A673 (cell line): ENCODE results near the gene PCCB. TPM values are rescaled to one million over a fixed set of nuclear protein-coding genes. Genes with fewer than 3 reads are reported as not detected.

Experiments
- BruUV-seq: library from RNA; stranded (reverse); fragments of 400-500 nt; replicated peaks from 2 replicates; lab custom pipeline; 2021; lab: Mats Ljungman, UMichigan
- CTCF ChIA-PET: fragments of 300-600 bp; sonication (Branson Sonifier 250); formaldehyde crosslinking; loops from one replicate; lab custom pipeline; 2022; ENCODE audit warnings: antibody characterized with exemption; lab: Charles Lee
- POLR2A ChIA-PET: fragments of 300-600 bp; sonication (Branson Sonifier 250); formaldehyde crosslinking; loops from one replicate; lab custom pipeline; 2022; ENCODE audit warnings: antibody characterized with exemption; ENCODE audit not compliant: low non-redundant PET; lab: Charles Lee
- DNase-seq: peaks from one replicate; pipeline ENCODE4 v3.0.0-alpha.2; 2015; ENCODE audit warnings: low spot score
- H3K27ac ChIP-seq: fragments of 200-600 bp; sonication (generic); 2 replicates; pipeline ENCODE4 v1.5.1; 2016; ENCODE audit warnings: mixed run types, low read depth, mild to moderate bottlenecking, mixed read lengths, antibody characterized with exemption, low read length; ENCODE audit not compliant: poor library complexity, severe bottlenecking
- H3K27me3 ChIP-seq: fragments of 200-600 bp; sonication (generic); replicated peaks from 2 replicates; pipeline ENCODE4 v1.6.1; 2017; ENCODE audit warnings: mixed run types, low read depth, mild to moderate bottlenecking, mixed read lengths, antibody characterized with exemption, low read length; ENCODE audit not compliant: insufficient read depth, poor library complexity
- H3K36me3 ChIP-seq: fragments of 200-600 bp; sonication (generic); 2 replicates; pipeline ENCODE4 v1.6.1; 2016; ENCODE audit warnings: mixed run types, mild to moderate bottlenecking, mixed read lengths, antibody characterized with exemption, low read length; ENCODE audit not compliant: insufficient read depth, poor library complexity, severe bottlenecking
- H3K4me1 ChIP-seq: fragments of 200-600 bp; sonication (generic); 2 replicates; pipeline ENCODE4 v1.6.1; 2017; ENCODE audit warnings: mixed run types, mild to moderate bottlenecking, mixed read lengths, antibody characterized with exemption, low read length; ENCODE audit not compliant: insufficient read depth, poor library complexity, severe bottlenecking
- H3K4me3 ChIP-seq: fragments of 200-600 bp; sonication (generic); 2 replicates; pipeline ENCODE4 v1.5.1; 2016; ENCODE audit warnings: low read depth, mixed run types, mild to moderate bottlenecking, mixed read lengths, low read length; ENCODE audit not compliant: poor library complexity, severe bottlenecking
- H3K9me3 ChIP-seq: fragments of 200-600 bp; sonication (generic); 2 replicates; pipeline ENCODE4 v1.6.1; 2016; ENCODE audit warnings: mixed run types, low read depth, mild to moderate bottlenecking, mixed read lengths, antibody characterized with exemption, low read length; ENCODE audit not compliant: poor library complexity, severe bottlenecking
- CTCF ChIP-seq: fragments of 300-800, 200-600 bp; sonication (generic); conservative IDR thresholded peaks from 2 replicates; pipeline ENCODE4 v1.5.1; 2017; ENCODE audit warnings: low read depth, mild to moderate bottlenecking, antibody characterized with exemption, low read length, moderate library complexity, mixed read lengths
- EZH2 ChIP-seq: fragments of 200-600 bp; sonication (generic); IDR thresholded peaks from 2 replicates; pipeline ENCODE4 v1.6.1; 2017; ENCODE audit warnings: borderline replicate concordance, low read depth, mild to moderate bottlenecking, mixed read lengths, antibody characterized with exemption, low read length; ENCODE audit not compliant: poor library complexity, severe bottlenecking
- intact Hi-C: fragments of 100-400 bp; cut with micrococcal nuclease; formaldehyde crosslinking; loops from one replicate; pipeline ENCODE4 v1.10.0; 2022; ENCODE audit not compliant: unreplicated experiment
- total RNA-seq: library from RNA; stranded (reverse); gene quantifications from 2 replicates; pipeline ENCODE4 v1.2.3, GENCODE V29; 2021

The PCCB gene
- total RNA-seq, 1 experiment from 2014 or later = 82.1 TPM

GRCh38 chr3:136294176-136294575 lies 44.0 kb downstream of the PCCB start:
- ChIA-PET CTCF (no interaction called here), POLR2A (no interaction called here)
- Histone ChIP-seq H3K27me3 (no peaks in the 10 kb centered on the region), H3K4me3 (no peak overlapping the region), H3K9me3 (no peaks in the 10 kb centered on the region), H3K4me1 (no peaks in the 10 kb centered on the region), H3K27ac (no peak overlapping the region), H3K36me3 (peaks cover 43% of the 10 kb centered on the region)
- BruUV-seq = no TSS peak
- TF ChIP-seq CTCF (no peak), EZH2 (no peak)
- DNase-seq = no peak
- intact Hi-C loops = no loop called here

- H3K27me3 ChIP-seq = no peaks in the 10 kb centered on the region
- POLR2A ChIA-PET = no interaction called here
- intact Hi-C loops = no loop called here
- no peak overlapping the region for H3K27ac ChIP-seq
- CTCF ChIA-PET = no interaction called here
- no peak for TF ChIP-seq EZH2
- TF ChIP-seq CTCF = no peak
- BruUV-seq = no TSS peak
- DNase-seq = no peak
- H3K4me1 ChIP-seq = no peaks in the 10 kb centered on the region
- no peak overlapping the region for H3K4me3 ChIP-seq
- H3K36me3 ChIP-seq = peaks cover 46% of the 10 kb centered on the region
- no peaks in the 10 kb centered on the region for H3K9me3 ChIP-seq
Observed at GRCh38 chr3:136296960-136297359, 46.8 kb downstream of the PCCB start.

GRCh38 chr3:136297826-136298225 lies 47.7 kb downstream of the PCCB start:
- BruUV-seq = no TSS peak
- no peak overlapping the region for H3K4me3 ChIP-seq
- TF ChIP-seq CTCF (no peak), EZH2 (no peak)
- no peaks in the 10 kb centered on the region for H3K9me3 ChIP-seq
- no peak overlapping the region for H3K27ac ChIP-seq
- peaks cover 38% of the 10 kb centered on the region for H3K36me3 ChIP-seq
- CTCF ChIA-PET = interaction anchor here (0.5 kb wide), 1 partner anchor 222 kb away, joined by 3 read pairs; no protein-coding TSS in a partner anchor
- POLR2A ChIA-PET = no interaction called here
- H3K27me3 ChIP-seq = no peaks in the 10 kb centered on the region
- DNase-seq = no peak
- intact Hi-C loops = no loop called here
- no peaks in the 10 kb centered on the region for H3K4me1 ChIP-seq
